Caco-2 (cell line): Measurements from ENCODE around the gene DNAH10. TPM values are rescaled to one million over a fixed set of nuclear protein-coding genes. Genes with fewer than 3 reads are reported as not detected.

Source experiments
- BruUV-seq: library from RNA; stranded (reverse); fragments of 400-500 nt; replicated peaks from 2 replicates; lab custom pipeline; 2021; lab: Mats Ljungman, UMichigan
- CTCF ChIA-PET: fragments of 300-600 bp; sonication (Branson Sonifier 250); formaldehyde crosslinking; loops from one replicate; lab custom pipeline; 2022; ENCODE audit warnings: antibody characterized with exemption; lab: Charles Lee
- POLR2A ChIA-PET: fragments of 300-600 bp; sonication (Branson Sonifier 250); formaldehyde crosslinking; loops from one replicate; lab custom pipeline; 2022; ENCODE audit warnings: antibody characterized with exemption; lab: Charles Lee
- DNase-seq, 2 experiments: peaks; one replicate each; pipeline versions ENCODE4 v3.0.0 to v3.0.0-alpha.2; 2020 to 2022
- H3K27me3 ChIP-seq: replicated peaks from 2 replicates; pipeline ENCODE4 v1.6.0; 2011; ENCODE audit warnings: low read length; ENCODE audit not compliant: control insufficient read depth, insufficient read depth
- H3K36me3 ChIP-seq: 2 replicates; pipeline ENCODE4 v1.5.1; 2011; ENCODE audit warnings: low read length; ENCODE audit not compliant: control insufficient read depth, insufficient read depth
- H3K4me1 ChIP-seq: fragments of 250-450 bp; sonication (Bioruptor Pico); 2 replicates; pipeline ENCODE4 v1.5.1; 2020; ENCODE audit warnings: mild to moderate bottlenecking
- H3K4me3 ChIP-seq: 2 replicates; pipeline ENCODE4 v1.5.1; 2011; ENCODE audit warnings: low read depth, mild to moderate bottlenecking, control low read depth, low read length
- H3K9me3 ChIP-seq: fragments of 250-450 bp; sonication (Bioruptor Pico); 2 replicates; pipeline ENCODE4 v1.5.1; 2020; ENCODE audit warnings: mild to moderate bottlenecking, moderate library complexity
- H3K27ac Mint-ChIP-seq: one replicate; pipeline ENCODE4 v1.8.0; 2022; ENCODE audit warnings: mixed read lengths; ENCODE audit not compliant: unreplicated experiment
- H3K27me3 Mint-ChIP-seq: one replicate; pipeline ENCODE4 v1.8.0; 2022; ENCODE audit warnings: mixed read lengths; ENCODE audit not compliant: insufficient read depth, unreplicated experiment
- H3K36me3 Mint-ChIP-seq: one replicate; pipeline ENCODE4 v1.8.0; 2022; ENCODE audit warnings: mild to moderate bottlenecking, mixed read lengths; ENCODE audit not compliant: insufficient read depth, unreplicated experiment
- H3K4me1 Mint-ChIP-seq: one replicate; pipeline ENCODE4 v1.8.0; 2022; ENCODE audit warnings: low read depth, mixed read lengths; ENCODE audit not compliant: unreplicated experiment
- H3K4me3 Mint-ChIP-seq: one replicate; pipeline ENCODE4 v1.8.0; 2022; ENCODE audit warnings: mild to moderate bottlenecking, moderate library complexity, mixed read lengths; ENCODE audit not compliant: unreplicated experiment
- H3K9me3 Mint-ChIP-seq: one replicate; pipeline ENCODE4 v1.8.0; 2022; ENCODE audit warnings: mixed read lengths; ENCODE audit not compliant: unreplicated experiment
- intact Hi-C: fragments of 100-400 bp; cut with micrococcal nuclease; formaldehyde crosslinking; loops from one replicate; pipeline ENCODE4 v1.10.0; 2022; ENCODE audit not compliant: unreplicated experiment
- total RNA-seq: library from RNA; stranded (reverse); gene quantifications from 2 replicates; pipeline ENCODE4 v1.2.3, GENCODE V29; 2022
- TF ChIP-seq, protein P1 (sequence below), 2 experiments: fragments of 200-600 bp in 1 of 2; IDR thresholded peaks; 1 replicate in 1 of 2; 2 replicates in 1 of 2; pipeline versions ENCODE4 v1.5.1 to v1.8.0; 2011 to 2022; ENCODE audit warnings: antibody characterized with exemption in 1 of 2, control low read depth in 1 of 2, inconsistent platforms in 1 of 2, low read depth in 1 of 2, low read length in 1 of 2, mild to moderate bottlenecking in 1 of 2, moderate library complexity in 1 of 2; ENCODE audit not compliant: insufficient read depth in 1 of 2, severe bottlenecking in 1 of 2, unreplicated experiment in 1 of 2

DNAH10 gene
- total RNA-seq, 1 experiment from 2014 or later, result 0.45 TPM

GRCh38 chr12:123790905-123791467 lies 28.9 kb downstream of the DNAH10 start:
- no peak overlapping the region for H3K27ac Mint-ChIP-seq
- H3K27me3 ChIP-seq, result no peaks in the 10 kb centered on the region
- POLR2A ChIA-PET, result no interaction called here
- CTCF ChIA-PET, result no interaction called here
- H3K9me3 Mint-ChIP-seq, result peaks cover 12% of the 10 kb centered on the region
- BruUV-seq, result no TSS peak
- no peak overlapping the region for H3K4me3 ChIP-seq
- no peak overlapping the region for H3K4me3 Mint-ChIP-seq
- peaks cover 5% of the 10 kb centered on the region for H3K36me3 Mint-ChIP-seq
- no peaks in the 10 kb centered on the region for H3K4me1 Mint-ChIP-seq
- no peaks in the 10 kb centered on the region for H3K4me1 ChIP-seq
- no peaks in the 10 kb centered on the region for H3K27me3 Mint-ChIP-seq
- intact Hi-C loops, result no loop called here
- no peaks in the 10 kb centered on the region for H3K36me3 ChIP-seq
- TF ChIP-seq, protein P1, sequence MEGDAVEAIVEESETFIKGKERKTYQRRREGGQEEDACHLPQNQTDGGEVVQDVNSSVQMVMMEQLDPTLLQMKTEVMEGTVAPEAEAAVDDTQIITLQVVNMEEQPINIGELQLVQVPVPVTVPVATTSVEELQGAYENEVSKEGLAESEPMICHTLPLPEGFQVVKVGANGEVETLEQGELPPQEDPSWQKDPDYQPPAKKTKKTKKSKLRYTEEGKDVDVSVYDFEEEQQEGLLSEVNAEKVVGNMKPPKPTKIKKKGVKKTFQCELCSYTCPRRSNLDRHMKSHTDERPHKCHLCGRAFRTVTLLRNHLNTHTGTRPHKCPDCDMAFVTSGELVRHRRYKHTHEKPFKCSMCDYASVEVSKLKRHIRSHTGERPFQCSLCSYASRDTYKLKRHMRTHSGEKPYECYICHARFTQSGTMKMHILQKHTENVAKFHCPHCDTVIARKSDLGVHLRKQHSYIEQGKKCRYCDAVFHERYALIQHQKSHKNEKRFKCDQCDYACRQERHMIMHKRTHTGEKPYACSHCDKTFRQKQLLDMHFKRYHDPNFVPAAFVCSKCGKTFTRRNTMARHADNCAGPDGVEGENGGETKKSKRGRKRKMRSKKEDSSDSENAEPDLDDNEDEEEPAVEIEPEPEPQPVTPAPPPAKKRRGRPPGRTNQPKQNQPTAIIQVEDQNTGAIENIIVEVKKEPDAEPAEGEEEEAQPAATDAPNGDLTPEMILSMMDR (IDR thresholded peaks at IDR 0.05; ENCODE audit: insufficient read depth in 1 of 2, low read depth in 1 of 2, low read length in 1 of 2, severe bottlenecking in 1 of 2, unreplicated experiment in 1 of 2), result no peak
- 0 out of 2 replicates have a peak, but pooled peaks cover 4% of the 10 kb centered on the region for H3K9me3 ChIP-seq
- no peak for DNase-seq

DNA sequence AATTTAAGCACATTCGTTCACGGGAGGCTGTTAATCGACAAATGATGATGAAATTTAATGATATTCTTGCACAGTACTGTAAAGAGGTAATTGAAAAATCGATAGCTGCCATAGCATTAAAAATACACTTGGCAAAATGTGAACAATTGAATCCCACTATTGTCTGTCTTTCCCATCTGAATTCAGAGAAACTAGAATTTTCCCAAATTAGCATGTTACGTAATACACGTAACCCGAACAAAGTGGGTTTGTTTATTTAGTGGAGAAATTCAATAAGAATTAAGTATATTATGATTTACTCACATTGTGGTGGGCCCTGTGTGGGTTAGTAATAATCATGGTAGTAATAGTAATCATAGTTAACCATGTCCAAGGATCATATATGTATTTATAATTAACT lies 31.9 kb downstream of the DNAH10 start:
- Mint-ChIP-seq H3K27me3 (peaks cover 3% of the 10 kb centered on the region), H3K36me3 (peaks cover 5% of the 10 kb centered on the region), H3K27ac (no peak overlapping the region), H3K4me3 (no peak overlapping the region), H3K9me3 (peaks cover 12% of the 10 kb centered on the region), H3K4me1 (no peaks in the 10 kb centered on the region)
- CTCF ChIA-PET, result no interaction called here
- Histone ChIP-seq H3K9me3 (0 out of 2 replicates have a peak, but pooled peaks cover 4% of the 10 kb centered on the region), H3K27me3 (no peaks in the 10 kb centered on the region), H3K4me1 (no peaks in the 10 kb centered on the region), H3K36me3 (no peaks in the 10 kb centered on the region), H3K4me3 (no peak overlapping the region)
- POLR2A ChIA-PET, result no interaction called here
- TF ChIP-seq, protein P1 (IDR thresholded peaks at IDR 0.05; ENCODE audit: insufficient read depth in 1 of 2, low read depth in 1 of 2, low read length in 1 of 2, severe bottlenecking in 1 of 2, unreplicated experiment in 1 of 2), result no peak
- DNase-seq, result no peak
- no TSS peak for BruUV-seq
- intact Hi-C loops, result no loop called here

GRCh38 chr12:123798518-123798917 lies 36.4 kb downstream of the DNAH10 start:
- Histone ChIP-seq H3K36me3 (no peaks in the 10 kb centered on the region), H3K27me3 (no peaks in the 10 kb centered on the region), H3K4me3 (no peak overlapping the region), H3K4me1 (no peaks in the 10 kb centered on the region), H3K9me3 (no peaks in the 10 kb centered on the region)
- ChIA-PET POLR2A (no interaction called here), CTCF (no interaction called here)
- no peak overlapping the region for H3K4me3 Mint-ChIP-seq
- no peaks in the 10 kb centered on the region for H3K9me3 Mint-ChIP-seq
- H3K27ac Mint-ChIP-seq, result no peak overlapping the region
- no peaks in the 10 kb centered on the region for H3K36me3 Mint-ChIP-seq
- no peaks in the 10 kb centered on the region for H3K4me1 Mint-ChIP-seq
- H3K27me3 Mint-ChIP-seq, result peaks cover 6% of the 10 kb centered on the region
- intact Hi-C loops, result no loop called here
- BruUV-seq, result no TSS peak
- TF ChIP-seq, protein P1 (IDR thresholded peaks at IDR 0.05; ENCODE audit: insufficient read depth in 1 of 2, low read depth in 1 of 2, low read length in 1 of 2, severe bottlenecking in 1 of 2, unreplicated experiment in 1 of 2), result no peak
- no peak for DNase-seq
